ENCODE measurements around the gene AQP1.

- TF ChIP-seq, protein P1, sequence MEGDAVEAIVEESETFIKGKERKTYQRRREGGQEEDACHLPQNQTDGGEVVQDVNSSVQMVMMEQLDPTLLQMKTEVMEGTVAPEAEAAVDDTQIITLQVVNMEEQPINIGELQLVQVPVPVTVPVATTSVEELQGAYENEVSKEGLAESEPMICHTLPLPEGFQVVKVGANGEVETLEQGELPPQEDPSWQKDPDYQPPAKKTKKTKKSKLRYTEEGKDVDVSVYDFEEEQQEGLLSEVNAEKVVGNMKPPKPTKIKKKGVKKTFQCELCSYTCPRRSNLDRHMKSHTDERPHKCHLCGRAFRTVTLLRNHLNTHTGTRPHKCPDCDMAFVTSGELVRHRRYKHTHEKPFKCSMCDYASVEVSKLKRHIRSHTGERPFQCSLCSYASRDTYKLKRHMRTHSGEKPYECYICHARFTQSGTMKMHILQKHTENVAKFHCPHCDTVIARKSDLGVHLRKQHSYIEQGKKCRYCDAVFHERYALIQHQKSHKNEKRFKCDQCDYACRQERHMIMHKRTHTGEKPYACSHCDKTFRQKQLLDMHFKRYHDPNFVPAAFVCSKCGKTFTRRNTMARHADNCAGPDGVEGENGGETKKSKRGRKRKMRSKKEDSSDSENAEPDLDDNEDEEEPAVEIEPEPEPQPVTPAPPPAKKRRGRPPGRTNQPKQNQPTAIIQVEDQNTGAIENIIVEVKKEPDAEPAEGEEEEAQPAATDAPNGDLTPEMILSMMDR (IDR thresholded peaks at IDR 0.05; ENCODE audit: borderline replicate concordance, extremely low read depth, low read length, poor library complexity, severe bottlenecking) = no peak
- TF ChIP-seq EZH2 (IDR thresholded peaks at IDR 0.05; ENCODE audit: borderline replicate concordance, low read depth, low read length, severe bottlenecking) = no peak
Measured at GRCh38 chr7:30898411-30898810, 13.2 kb upstream of the AQP1 start.

All from DND-41 (cell line).